Thymus (tissue), 11 donors: Measurements from ENCODE around the gene LRRC55. TPM values are rescaled to one million over a fixed set of nuclear protein-coding genes. Genes with fewer than 3 reads are reported as not detected.

ENCODE experiments used
- DNase-seq, 9 donors: peaks; one replicate each; pipeline ENCODE4 v3.0.0-alpha.2; 2013; ENCODE audit warnings: low spot score in 9 of 9, low read depth in 6 of 9, missing footprints in 1 of 9
- H3K27ac ChIP-seq, 2 donors: one replicate each; pipeline ENCODE4 v1.5.1; 2013; ENCODE audit warnings: control low read depth in 1 of 2, low read depth in 1 of 2, low read length in 1 of 2, mild to moderate bottlenecking in 1 of 2, moderate library complexity in 1 of 2
- H3K27me3 ChIP-seq, 2 donors: one replicate each; pipeline ENCODE4 v1.5.1; 2013; ENCODE audit warnings: low read length in 1 of 2; ENCODE audit not compliant: control insufficient read depth in 2 of 2, insufficient read depth in 1 of 2
- H3K36me3 ChIP-seq, 2 donors: one replicate each; pipeline ENCODE4 v1.5.1; 2013; ENCODE audit warnings: low read length in 1 of 2, mild to moderate bottlenecking in 1 of 2, moderate library complexity in 1 of 2; ENCODE audit not compliant: control insufficient read depth in 2 of 2, insufficient read depth in 2 of 2
- H3K4me1 ChIP-seq, 2 donors: one replicate each; pipeline ENCODE4 v1.5.1; 2013; ENCODE audit warnings: low read length in 2 of 2; ENCODE audit not compliant: control insufficient read depth in 2 of 2, insufficient read depth in 2 of 2
- H3K4me3 ChIP-seq, 2 donors: one replicate each; pipeline ENCODE4 v1.5.1; 2013; ENCODE audit warnings: low read length in 2 of 2, control low read depth in 1 of 2, mild to moderate bottlenecking in 1 of 2
- H3K9me3 ChIP-seq, 2 donors: one replicate each; pipeline ENCODE4 v1.5.1; 2013; ENCODE audit warnings: low read length in 1 of 2, mild to moderate bottlenecking in 1 of 2; ENCODE audit not compliant: control insufficient read depth in 2 of 2, insufficient read depth in 1 of 2
- WGBS: extraction: QIAGEN DNeasy Blood & Tissue Kit; methylation state at CpG from one replicate; pipeline ENCODE4 v1.1.7; 2013; 5-methylcytosine and 5-hydroxymethylcytosine counted together
- polyA plus RNA-seq: library from polyadenylated mRNA; stranded (reverse); fragments of 200-250 nt; gene quantifications from one replicate; pipeline ENCODE4 v1.2.3, GENCODE V29; 2013
- total RNA-seq: library from RNA; stranded (reverse); fragments of 120-200 nt; gene quantifications from one replicate; pipeline ENCODE4 v1.2.4, GENCODE V29; 2013
- donor health status: healthy.

Gene LRRC55
- total and polyA plus RNA-seq, 2 donors = 0.25 to 2.0 TPM

- Histone ChIP-seq H3K4me3 (no peak overlapping the region), H3K27ac (no peak overlapping the region)
- WGBS = 97% methylated on average over 4 of the region's 4 CpGs
Observed at GRCh38 chr11:57190548-57190947, 8.8 kb downstream of the LRRC55 start.

GRCh38 chr11:57191311-57192219 is 9.8 kb downstream of the LRRC55 start:
- H3K36me3 ChIP-seq = no peaks in the 10 kb centered on the region
- H3K27ac ChIP-seq = no peak overlapping the region
- no peaks in the 10 kb centered on the region for H3K27me3 ChIP-seq
- 66% methylated on average over 9 of the region's 9 CpGs for WGBS
- H3K4me3 ChIP-seq = no peak overlapping the region
- DNase-seq = no peak
- no peaks in the 10 kb centered on the region for H3K9me3 ChIP-seq
- H3K4me1 ChIP-seq = no peaks in the 10 kb centered on the region

More at GRCh38 chr11:57190548-57190947, 8.8 kb downstream of the LRRC55 start:
- DNase-seq = no peak
- Histone ChIP-seq H3K27me3 (no peaks in the 10 kb centered on the region), H3K36me3 (no peaks in the 10 kb centered on the region), H3K9me3 (no peaks in the 10 kb centered on the region), H3K4me1 (no peaks in the 10 kb centered on the region)

GRCh38 chr11:57192316-57192715 is 10.6 kb downstream of the LRRC55 start:
- no peaks in the 10 kb centered on the region for H3K27me3 ChIP-seq
- DNase-seq = no peak
- H3K9me3 ChIP-seq = no peaks in the 10 kb centered on the region
- WGBS = 44% methylated on average over 1 of the region's 1 CpG
- no peaks in the 10 kb centered on the region for H3K36me3 ChIP-seq
- H3K4me3 ChIP-seq = no peak overlapping the region
- H3K27ac ChIP-seq = no peak overlapping the region
- no peaks in the 10 kb centered on the region for H3K4me1 ChIP-seq

GRCh38 chr11:57196596-57196995 is 14.8 kb downstream of the LRRC55 start:
- no peak for DNase-seq
- H3K4me1 ChIP-seq = no peaks in the 10 kb centered on the region
- no peak overlapping the region for H3K27ac ChIP-seq
- H3K9me3 ChIP-seq = no peaks in the 10 kb centered on the region
- H3K4me3 ChIP-seq = no peak overlapping the region
- H3K27me3 ChIP-seq = no peaks in the 10 kb centered on the region
- H3K36me3 ChIP-seq = no peaks in the 10 kb centered on the region
- 66% methylated on average over 6 of the region's 6 CpGs for WGBS

- Histone ChIP-seq H3K36me3 (no peaks in the 10 kb centered on the region), H3K4me3 (no peak overlapping the region), H3K9me3 (no peaks in the 10 kb centered on the region), H3K27ac (no peak overlapping the region), H3K4me1 (no peaks in the 10 kb centered on the region), H3K27me3 (no peaks in the 10 kb centered on the region)
- WGBS = 85% methylated on average over 2 of the region's 2 CpGs
- DNase-seq = no peak
Observed at GRCh38 chr11:57197762-57198161, 16.0 kb downstream of the LRRC55 start.

- Histone ChIP-seq H3K27ac (no peak overlapping the region), H3K27me3 (no peaks in the 10 kb centered on the region), H3K4me3 (no peak overlapping the region), H3K9me3 (no peaks in the 10 kb centered on the region), H3K4me1 (no peaks in the 10 kb centered on the region), H3K36me3 (no peaks in the 10 kb centered on the region)
- 96% methylated on average over 11 of the region's 11 CpGs for WGBS
- DNase-seq = no peak
Observed at GRCh38 chr11:57199330-57199729, 17.6 kb downstream of the LRRC55 start.

- no peak overlapping the region for H3K27ac ChIP-seq
- no peak for DNase-seq
Observed at GRCh38 chr11:57200917-57201316, 19.2 kb downstream of the LRRC55 start.

GRCh38 chr11:57202281-57202680 is 20.5 kb downstream of the LRRC55 start:
- H3K27me3 ChIP-seq = peaks cover 0 to 2% of the 10 kb centered on the region in 2 donors
- H3K4me3 ChIP-seq = no peak overlapping the region
- H3K27ac ChIP-seq = no peak overlapping the region
- no peaks in the 10 kb centered on the region for H3K36me3 ChIP-seq
- 90% methylated on average over 10 of the region's 10 CpGs for WGBS
- no peak for DNase-seq
- H3K9me3 ChIP-seq = no peaks in the 10 kb centered on the region
- no peaks in the 10 kb centered on the region for H3K4me1 ChIP-seq

More at GRCh38 chr11:57200917-57201316, 19.2 kb downstream of the LRRC55 start:
- H3K9me3 ChIP-seq = no peaks in the 10 kb centered on the region
- no peaks in the 10 kb centered on the region for H3K27me3 ChIP-seq
- H3K4me1 ChIP-seq = no peaks in the 10 kb centered on the region
- 33% methylated on average over 7 of the region's 7 CpGs for WGBS
- no peak overlapping the region for H3K4me3 ChIP-seq
- H3K36me3 ChIP-seq = no peaks in the 10 kb centered on the region

GRCh38 chr11:57203359-57203758 is 21.6 kb downstream of the LRRC55 start:
- 64% methylated on average over 3 of the region's 3 CpGs for WGBS
- Histone ChIP-seq H3K27me3 (peaks cover 0 to 3% of the 10 kb centered on the region in 2 donors), H3K9me3 (no peaks in the 10 kb centered on the region), H3K36me3 (no peaks in the 10 kb centered on the region), H3K27ac (no peak overlapping the region), H3K4me3 (no peak overlapping the region), H3K4me1 (no peaks in the 10 kb centered on the region)
- DNase-seq = no peak
